ENCODE data around the gene EHBP1. TPM values are rescaled to one million over a fixed set of nuclear protein-coding genes. Genes with fewer than 3 reads are reported as not detected.

The EHBP1 gene
- total RNA-seq, 6 donors from 2014 or later: 36.2 to 78.5 (median 43.2) TPM

DNA sequence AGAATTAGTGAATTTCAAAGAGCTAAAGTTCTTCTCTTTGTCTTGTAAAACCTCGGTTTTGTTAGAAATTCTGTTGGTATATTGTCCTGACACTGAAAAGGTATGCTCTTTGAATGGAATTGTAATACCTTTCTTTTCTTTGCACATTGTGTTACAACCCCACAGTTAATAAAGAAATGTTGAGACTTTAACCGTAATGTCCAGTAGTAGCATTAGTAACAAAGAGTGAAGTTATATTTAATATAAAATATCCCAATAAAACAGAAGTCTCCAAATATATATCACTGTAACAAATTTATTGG lies 69.8 kb downstream of the EHBP1 start:
- ATAC-seq (ENCODE audit: low FRiP score in 2 of 2): no peak
- H3K27me3 ChIP-seq: no peaks in the 10 kb centered on the region
- H3K27ac ChIP-seq: no peak overlapping the region
- no peaks in the 10 kb centered on the region for H3K9me3 ChIP-seq
- TF ChIP-seq POLR2A (IDR thresholded peaks at IDR 0.05): no peak
- TF ChIP-seq, protein P1, sequence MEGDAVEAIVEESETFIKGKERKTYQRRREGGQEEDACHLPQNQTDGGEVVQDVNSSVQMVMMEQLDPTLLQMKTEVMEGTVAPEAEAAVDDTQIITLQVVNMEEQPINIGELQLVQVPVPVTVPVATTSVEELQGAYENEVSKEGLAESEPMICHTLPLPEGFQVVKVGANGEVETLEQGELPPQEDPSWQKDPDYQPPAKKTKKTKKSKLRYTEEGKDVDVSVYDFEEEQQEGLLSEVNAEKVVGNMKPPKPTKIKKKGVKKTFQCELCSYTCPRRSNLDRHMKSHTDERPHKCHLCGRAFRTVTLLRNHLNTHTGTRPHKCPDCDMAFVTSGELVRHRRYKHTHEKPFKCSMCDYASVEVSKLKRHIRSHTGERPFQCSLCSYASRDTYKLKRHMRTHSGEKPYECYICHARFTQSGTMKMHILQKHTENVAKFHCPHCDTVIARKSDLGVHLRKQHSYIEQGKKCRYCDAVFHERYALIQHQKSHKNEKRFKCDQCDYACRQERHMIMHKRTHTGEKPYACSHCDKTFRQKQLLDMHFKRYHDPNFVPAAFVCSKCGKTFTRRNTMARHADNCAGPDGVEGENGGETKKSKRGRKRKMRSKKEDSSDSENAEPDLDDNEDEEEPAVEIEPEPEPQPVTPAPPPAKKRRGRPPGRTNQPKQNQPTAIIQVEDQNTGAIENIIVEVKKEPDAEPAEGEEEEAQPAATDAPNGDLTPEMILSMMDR (IDR thresholded peaks at IDR 0.05): no peak
- TF ChIP-seq EP300 (IDR thresholded peaks at IDR 0.05): no peak
- TF ChIP-seq POLR2AphosphoS5 (IDR thresholded peaks at IDR 0.05): no peak
- peaks cover 0 to 2% (median 0%) of the 10 kb centered on the region in 4 donors for H3K4me1 ChIP-seq
- H3K36me3 ChIP-seq: no peaks in the 10 kb centered on the region
- no peak for DNase-seq
- no peak overlapping the region for H3K4me3 ChIP-seq
- 45 to 46% methylated on average over 2 of the region's 2 CpGs for WGBS, 2 donors

DNA sequence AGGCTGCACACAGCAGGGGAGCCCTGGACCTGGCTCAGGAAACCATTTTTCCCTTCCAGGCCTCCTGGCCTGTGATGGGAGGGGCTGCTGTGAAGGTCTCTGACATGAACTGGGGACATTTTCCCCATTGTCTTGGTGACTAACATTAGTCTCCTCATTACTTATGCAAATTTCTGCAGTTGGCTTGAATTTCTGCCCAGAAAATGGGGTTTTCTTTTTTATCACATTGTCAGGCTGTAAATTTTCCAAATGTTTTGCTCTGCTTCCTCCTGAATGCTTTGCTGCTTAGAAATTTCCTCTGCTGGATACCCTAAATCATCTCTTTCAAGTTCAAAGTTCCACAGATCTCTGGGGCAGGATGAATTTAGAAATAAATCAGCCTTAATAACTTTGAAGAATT lies 78.2 kb downstream of the EHBP1 start:
- H3K4me1 ChIP-seq: peaks cover 0 to 6% (median 0%) of the 10 kb centered on the region in 4 donors
- no peak for ATAC-seq (ENCODE audit: low FRiP score in 2 of 2)

DNA sequence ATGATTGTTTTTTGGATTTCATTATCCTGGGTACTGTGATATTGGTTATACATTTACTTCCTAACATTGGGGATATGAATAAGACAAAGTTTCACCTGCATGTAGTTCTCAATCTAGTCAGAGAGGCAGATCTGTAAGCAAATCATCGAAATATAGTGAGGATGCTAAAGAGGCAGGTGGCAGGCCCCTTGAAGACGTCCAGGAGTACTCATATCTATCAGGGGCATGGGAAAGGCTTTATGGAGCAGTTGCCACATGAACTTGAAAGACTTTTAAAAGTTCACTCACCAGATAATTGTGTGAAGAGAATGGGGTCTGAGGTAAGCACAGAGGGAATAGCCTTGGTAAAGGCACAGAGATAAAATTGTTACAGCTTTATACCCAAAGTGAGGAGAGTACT lies 78.8 kb downstream of the EHBP1 start:
- H3K4me1 ChIP-seq: peaks cover 0 to 7% (median under 1%) of the 10 kb centered on the region in 4 donors
- 90 to 97% methylated on average over 2 of the region's 2 CpGs for WGBS, 2 donors
- no peak overlapping the region for H3K4me3 ChIP-seq
- DNase-seq (no peak), ATAC-seq (ENCODE audit: low FRiP score in 2 of 2) (no peak)
- H3K27ac ChIP-seq: no peak overlapping the region
- H3K9me3 ChIP-seq: no peaks in the 10 kb centered on the region
- TF ChIP-seq, protein P1 (IDR thresholded peaks at IDR 0.05): no peak
- no peak for TF ChIP-seq POLR2AphosphoS5 (IDR thresholded peaks at IDR 0.05)
- H3K27me3 ChIP-seq: no peaks in the 10 kb centered on the region
- H3K36me3 ChIP-seq: no peaks in the 10 kb centered on the region

More for the DNA sequence above, 78.2 kb downstream of the EHBP1 start:
- Histone ChIP-seq H3K36me3 (no peaks in the 10 kb centered on the region), H3K27me3 (no peaks in the 10 kb centered on the region), H3K4me3 (no peak overlapping the region), H3K27ac (no peak overlapping the region), H3K9me3 (no peaks in the 10 kb centered on the region)
- no peak for DNase-seq
- TF ChIP-seq POLR2AphosphoS5 (IDR thresholded peaks at IDR 0.05) (no peak), POLR2A (IDR thresholded peaks at IDR 0.05) (no peak), EP300 (IDR thresholded peaks at IDR 0.05) (no peak)
- TF ChIP-seq, protein P1 (IDR thresholded peaks at IDR 0.05): no peak

DNA sequence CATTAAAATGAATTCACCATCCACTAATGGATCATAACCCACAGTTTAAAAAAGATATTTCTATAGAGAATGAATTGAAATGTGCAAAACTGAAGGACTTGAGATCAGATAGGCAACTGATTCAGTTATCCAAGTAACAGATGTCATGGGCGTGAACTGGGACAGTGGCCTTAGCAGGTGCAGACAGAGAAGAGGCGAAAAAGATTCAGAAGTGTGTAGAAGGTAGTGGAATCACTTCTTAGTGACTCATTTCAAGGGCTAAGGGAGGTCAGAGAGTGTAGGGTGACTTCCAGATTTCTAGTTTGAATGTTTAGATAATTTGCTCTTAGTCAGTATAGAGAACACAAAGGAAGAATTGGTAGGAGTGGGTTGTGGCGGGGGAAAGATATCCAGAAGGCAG lies 79.7 kb downstream of the EHBP1 start:
- WGBS, 2 donors: 93 to 94% methylated on average over 3 of the region's 3 CpGs
- DNase-seq: no peak
- peaks cover 0 to 14% (median 5%) of the 10 kb centered on the region in 4 donors for H3K4me1 ChIP-seq
- no peak for TF ChIP-seq EP300 (IDR thresholded peaks at IDR 0.05)
- TF ChIP-seq, protein P1 (IDR thresholded peaks at IDR 0.05): no peak
- no peak for TF ChIP-seq POLR2AphosphoS5 (IDR thresholded peaks at IDR 0.05)
- no peak for TF ChIP-seq POLR2A (IDR thresholded peaks at IDR 0.05)
- no peaks in the 10 kb centered on the region for H3K27me3 ChIP-seq
- no peak overlapping the region for H3K27ac ChIP-seq
- H3K9me3 ChIP-seq: no peaks in the 10 kb centered on the region
- no peaks in the 10 kb centered on the region for H3K36me3 ChIP-seq
- no peak overlapping the region for H3K4me3 ChIP-seq
- ATAC-seq (ENCODE audit: low FRiP score in 2 of 2): no peak

DNA sequence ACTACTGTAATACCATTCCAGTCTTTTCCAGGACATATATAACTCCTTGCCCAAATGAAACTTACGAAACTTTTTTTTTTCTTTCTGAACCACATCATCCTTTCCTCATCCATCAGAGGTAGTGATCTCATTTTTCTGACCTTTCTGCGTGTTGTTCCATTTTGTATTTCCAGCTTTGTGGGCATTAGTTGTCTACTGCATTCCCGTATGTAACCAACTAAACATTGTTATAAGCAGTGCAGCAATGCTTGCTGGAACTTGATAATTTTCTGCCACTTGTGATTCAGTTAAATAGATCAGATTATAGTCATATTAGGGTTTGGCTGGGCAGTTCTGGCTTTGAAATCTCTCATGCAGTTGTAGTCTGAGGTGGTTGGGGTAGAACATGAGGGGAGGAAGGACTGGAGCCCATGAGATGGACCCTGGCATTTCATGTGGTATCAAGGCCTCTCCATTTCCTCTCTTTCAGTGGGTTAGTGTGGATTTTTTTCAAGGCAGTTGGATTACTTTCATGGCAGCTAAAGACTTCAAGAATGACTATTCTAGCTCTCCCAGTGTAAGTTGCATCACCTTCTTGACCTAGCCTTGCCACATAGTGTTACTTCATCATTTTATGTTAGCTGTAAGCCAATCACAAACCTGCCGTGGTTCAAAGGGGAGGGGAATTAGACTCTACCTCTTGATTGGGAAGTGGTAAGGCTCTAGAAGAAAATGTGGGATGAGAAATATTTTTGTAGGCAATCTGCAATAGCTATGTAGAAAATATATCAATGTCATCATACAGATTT lies 80.5 kb downstream of the EHBP1 start:
- peaks cover 0 to 14% (median 6%) of the 10 kb centered on the region in 4 donors for H3K4me1 ChIP-seq
- H3K27me3 ChIP-seq: no peaks in the 10 kb centered on the region
- DNase-seq: no peak
- no peaks in the 10 kb centered on the region for H3K9me3 ChIP-seq
- TF ChIP-seq, protein P1 (IDR thresholded peaks at IDR 0.05): no peak
- no peak for TF ChIP-seq POLR2AphosphoS5 (IDR thresholded peaks at IDR 0.05)
- H3K36me3 ChIP-seq: no peaks in the 10 kb centered on the region
- WGBS, 2 donors: 85 to 90% methylated on average over 4 of the region's 4 CpGs
- ATAC-seq (ENCODE audit: low FRiP score in 2 of 2): peak in 1 of 2 donors; percentile 71
- H3K4me3 ChIP-seq: no peak overlapping the region
- H3K27ac ChIP-seq: no peak overlapping the region

Data from upper lobe of left lung (tissue), 6 donors.